ENCODE data around the gene MAGI2.

GRCh38 chr7:78787854-78788253, 665.6 kb downstream of the MAGI2 start:
- no peak for TF ChIP-seq POLR2A (IDR thresholded peaks at IDR 0.05)
- TF ChIP-seq, protein P1, sequence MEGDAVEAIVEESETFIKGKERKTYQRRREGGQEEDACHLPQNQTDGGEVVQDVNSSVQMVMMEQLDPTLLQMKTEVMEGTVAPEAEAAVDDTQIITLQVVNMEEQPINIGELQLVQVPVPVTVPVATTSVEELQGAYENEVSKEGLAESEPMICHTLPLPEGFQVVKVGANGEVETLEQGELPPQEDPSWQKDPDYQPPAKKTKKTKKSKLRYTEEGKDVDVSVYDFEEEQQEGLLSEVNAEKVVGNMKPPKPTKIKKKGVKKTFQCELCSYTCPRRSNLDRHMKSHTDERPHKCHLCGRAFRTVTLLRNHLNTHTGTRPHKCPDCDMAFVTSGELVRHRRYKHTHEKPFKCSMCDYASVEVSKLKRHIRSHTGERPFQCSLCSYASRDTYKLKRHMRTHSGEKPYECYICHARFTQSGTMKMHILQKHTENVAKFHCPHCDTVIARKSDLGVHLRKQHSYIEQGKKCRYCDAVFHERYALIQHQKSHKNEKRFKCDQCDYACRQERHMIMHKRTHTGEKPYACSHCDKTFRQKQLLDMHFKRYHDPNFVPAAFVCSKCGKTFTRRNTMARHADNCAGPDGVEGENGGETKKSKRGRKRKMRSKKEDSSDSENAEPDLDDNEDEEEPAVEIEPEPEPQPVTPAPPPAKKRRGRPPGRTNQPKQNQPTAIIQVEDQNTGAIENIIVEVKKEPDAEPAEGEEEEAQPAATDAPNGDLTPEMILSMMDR (IDR thresholded peaks at IDR 0.05): no peak
